Stimulated activated naive B cell treated with anti-CD40 and anti-IgM and Interleukin-4, amounts not matched to agents 10 μg/mL and 1 μg/mL and 100 μg/mL, for 72 hours (primary cell): ENCODE data around the gene MAD2L1.
"Not testable (repeated sequence)": the region's sequence is repeated elsewhere in the genome, so short reads cannot be mapped to it uniquely, and the experiment has no call there.

Experiments used
- ATAC-seq, 2 donors: fragments of 150-1000 bp; cut with Tn5 transposase; replicated peaks; 2 replicates each; pipeline ENCODE4 v1.10.0; 2021; ENCODE audit warnings: moderate library complexity in 1 of 2
- DNase-seq: peaks from one replicate; pipeline ENCODE4 v3.0.0; 2021
- H3K27ac Mint-ChIP-seq: one replicate; pipeline ENCODE4 v1.8.0; 2022; ENCODE audit warnings: mild to moderate bottlenecking, mixed read lengths
- H3K27me3 Mint-ChIP-seq, 2 donors: one replicate each; pipeline ENCODE4 v1.8.0; 2022; ENCODE audit warnings: mixed read lengths in 2 of 2
- H3K36me3 Mint-ChIP-seq, 2 donors: one replicate each; pipeline ENCODE4 v1.8.0; 2022; ENCODE audit warnings: mixed read lengths in 2 of 2, mild to moderate bottlenecking in 1 of 2
- H3K4me1 Mint-ChIP-seq, 2 donors: one replicate each; pipeline ENCODE4 v1.8.0; 2022; ENCODE audit warnings: mixed read lengths in 2 of 2, mild to moderate bottlenecking in 1 of 2
- H3K4me3 Mint-ChIP-seq, 2 donors: one replicate each; pipeline ENCODE4 v1.8.0; 2022; ENCODE audit warnings: mild to moderate bottlenecking in 2 of 2, mixed read lengths in 2 of 2, moderate library complexity in 1 of 2
- H3K9me3 Mint-ChIP-seq, 2 donors: one replicate each; pipeline ENCODE4 v1.8.0; 2022; ENCODE audit warnings: mixed read lengths in 2 of 2, mild to moderate bottlenecking in 1 of 2

MAD2L1 gene

GRCh38 chr4:120078216-120078615, 11.6 kb upstream of the MAD2L1 start:
- Mint-ChIP-seq H3K4me3 (no peak overlapping the region), H3K27me3 (no peaks in the 10 kb centered on the region), H3K9me3 (no peaks in the 10 kb centered on the region), H3K36me3 (no peaks in the 10 kb centered on the region), H3K27ac (no peak overlapping the region), H3K4me1 (no peaks in the 10 kb centered on the region)
- ATAC-seq: no peak
- no peak for DNase-seq

- no peak overlapping the region for H3K4me3 Mint-ChIP-seq
- no peaks in the 10 kb centered on the region for H3K9me3 Mint-ChIP-seq
- no peak for DNase-seq
- no peaks in the 10 kb centered on the region for H3K36me3 Mint-ChIP-seq
- no peak overlapping the region for H3K27ac Mint-ChIP-seq
- H3K27me3 Mint-ChIP-seq: no peaks in the 10 kb centered on the region
- no peak for ATAC-seq
- H3K4me1 Mint-ChIP-seq: peaks cover 12 to 28% of the 10 kb centered on the region in 2 donors
Observed at GRCh38 chr4:120071192-120071795, 4.6 kb upstream of the MAD2L1 start.

- no peaks in the 10 kb centered on the region for H3K36me3 Mint-ChIP-seq
- H3K4me3 Mint-ChIP-seq: no peak overlapping the region
- no peaks in the 10 kb centered on the region for H3K9me3 Mint-ChIP-seq
- DNase-seq (no peak), ATAC-seq (no peak)
- H3K4me1 Mint-ChIP-seq: peaks cover 12 to 29% of the 10 kb centered on the region in 2 donors
- no peaks in the 10 kb centered on the region for H3K27me3 Mint-ChIP-seq
- H3K27ac Mint-ChIP-seq: no peak overlapping the region
Observed at GRCh38 chr4:120070196-120070595, 3.5 kb upstream of the MAD2L1 start.

GRCh38 chr4:120065974-120066516, 603 bp downstream of the MAD2L1 start:
- no peak for ATAC-seq
- Mint-ChIP-seq H3K9me3 (no peaks in the 10 kb centered on the region), H3K4me1 (peaks cover 14 to 29% of the 10 kb centered on the region in 2 donors), H3K27ac (peak overlapping the region; percentile 98), H3K36me3 (peaks cover 2 to 15% of the 10 kb centered on the region in 2 donors), H3K4me3 (peak overlapping the region; percentile 97 to 98), H3K27me3 (no peaks in the 10 kb centered on the region)
- no peak for DNase-seq

GRCh38 chr4:120064887-120065286, 1.8 kb downstream of the MAD2L1 start:
- Mint-ChIP-seq H3K27ac (no peak overlapping the region), H3K9me3 (no peaks in the 10 kb centered on the region), H3K4me3 (no peak overlapping the region), H3K36me3 (peaks cover 2 to 15% of the 10 kb centered on the region in 2 donors), H3K27me3 (no peaks in the 10 kb centered on the region), H3K4me1 (peaks cover 14 to 29% of the 10 kb centered on the region in 2 donors)
- ATAC-seq (no peak), DNase-seq (no peak)

GRCh38 chr4:120063711-120064110, 2.9 kb downstream of the MAD2L1 start:
- not testable (repeated sequence) for H3K9me3 Mint-ChIP-seq, ATAC-seq, DNase-seq, H3K27me3 Mint-ChIP-seq, H3K4me3 Mint-ChIP-seq, H3K27ac Mint-ChIP-seq
- H3K4me1 Mint-ChIP-seq: peaks cover 12 to 19% of the 10 kb centered on the region in 2 donors
- peaks cover 2 to 17% of the 10 kb centered on the region in 2 donors for H3K36me3 Mint-ChIP-seq

GRCh38 chr4:120062663-120063195, 3.9 kb downstream of the MAD2L1 start:
- no peaks in the 10 kb centered on the region for H3K27me3 Mint-ChIP-seq
- H3K36me3 Mint-ChIP-seq: peaks cover 2 to 17% of the 10 kb centered on the region in 2 donors
- peaks cover 7 to 10% of the 10 kb centered on the region in 2 donors for H3K4me1 Mint-ChIP-seq
- DNase-seq (no peak), ATAC-seq (no peak)
- H3K9me3 Mint-ChIP-seq: no peaks in the 10 kb centered on the region
- H3K4me3 Mint-ChIP-seq: no peak overlapping the region
- no peak overlapping the region for H3K27ac Mint-ChIP-seq

- peaks cover 0 to 3% of the 10 kb centered on the region in 2 donors for H3K4me1 Mint-ChIP-seq
- H3K9me3 Mint-ChIP-seq: no peaks in the 10 kb centered on the region
- ATAC-seq (no peak), DNase-seq (no peak)
- no peak overlapping the region for H3K4me3 Mint-ChIP-seq
- no peaks in the 10 kb centered on the region for H3K27me3 Mint-ChIP-seq
- peaks cover 4 to 17% of the 10 kb centered on the region in 2 donors for H3K36me3 Mint-ChIP-seq
- H3K27ac Mint-ChIP-seq: no peak overlapping the region
Observed at GRCh38 chr4:120059036-120059435, 7.6 kb downstream of the MAD2L1 start.

- peaks cover 4 to 7% of the 10 kb centered on the region in 2 donors for H3K36me3 Mint-ChIP-seq
- H3K27ac Mint-ChIP-seq: no peak overlapping the region
- H3K27me3 Mint-ChIP-seq: no peaks in the 10 kb centered on the region
- H3K4me1 Mint-ChIP-seq: peaks cover 0 to 2% of the 10 kb centered on the region in 2 donors
- no peaks in the 10 kb centered on the region for H3K9me3 Mint-ChIP-seq
- H3K4me3 Mint-ChIP-seq: no peak overlapping the region
- DNase-seq (no peak), ATAC-seq (no peak)
Observed at GRCh38 chr4:120057416-120057815, 9.2 kb downstream of the MAD2L1 start.

GRCh38 chr4:120056246-120056645, 10.4 kb downstream of the MAD2L1 start:
- ATAC-seq: no peak
- peaks cover 2% of the 10 kb centered on the region in 2 donors for H3K36me3 Mint-ChIP-seq
- no peaks in the 10 kb centered on the region for H3K9me3 Mint-ChIP-seq
- H3K27me3 Mint-ChIP-seq: no peaks in the 10 kb centered on the region
- H3K4me1 Mint-ChIP-seq: peaks cover 0 to 2% of the 10 kb centered on the region in 2 donors
- H3K4me3 Mint-ChIP-seq: no peak overlapping the region
- no peak overlapping the region for H3K27ac Mint-ChIP-seq
- DNase-seq: no peak

GRCh38 chr4:120055795-120056194, 10.9 kb downstream of the MAD2L1 start:
- ATAC-seq: no peak
- DNase-seq: no peak
- Mint-ChIP-seq H3K36me3 (peaks cover 2% of the 10 kb centered on the region in 2 donors), H3K4me1 (peaks cover 0 to 2% of the 10 kb centered on the region in 2 donors), H3K27ac (no peak overlapping the region), H3K4me3 (no peak overlapping the region), H3K9me3 (no peaks in the 10 kb centered on the region), H3K27me3 (no peaks in the 10 kb centered on the region)

- no peak for ATAC-seq
- no peak overlapping the region for H3K27ac Mint-ChIP-seq
- H3K36me3 Mint-ChIP-seq: peaks cover 2% of the 10 kb centered on the region in 2 donors
- DNase-seq: no peak
- no peak overlapping the region for H3K4me3 Mint-ChIP-seq
- H3K9me3 Mint-ChIP-seq: no peaks in the 10 kb centered on the region
- H3K4me1 Mint-ChIP-seq: peaks cover 0 to 2% of the 10 kb centered on the region in 2 donors
- no peaks in the 10 kb centered on the region for H3K27me3 Mint-ChIP-seq
Observed at GRCh38 chr4:120055162-120055561, 11.5 kb downstream of the MAD2L1 start.

- no peaks in the 10 kb centered on the region for H3K27me3 Mint-ChIP-seq
- peak; percentile 36 to 41 for ATAC-seq
- H3K4me1 Mint-ChIP-seq: peaks cover 4 to 5% of the 10 kb centered on the region in 2 donors
- H3K9me3 Mint-ChIP-seq: no peaks in the 10 kb centered on the region
- peaks cover 2 to 3% of the 10 kb centered on the region in 2 donors for H3K36me3 Mint-ChIP-seq
- H3K27ac Mint-ChIP-seq: no peak overlapping the region
- no peak overlapping the region for H3K4me3 Mint-ChIP-seq
- no peak for DNase-seq
Observed at GRCh38 chr4:120053911-120054310, 12.7 kb downstream of the MAD2L1 start.

GRCh38 chr4:120052856-120053255, 13.8 kb downstream of the MAD2L1 start:
- H3K4me3 Mint-ChIP-seq: no peak overlapping the region
- DNase-seq: no peak
- no peak overlapping the region for H3K27ac Mint-ChIP-seq

GRCh38 chr4:120051253-120051652, 15.4 kb downstream of the MAD2L1 start:
- ATAC-seq (no peak), DNase-seq (no peak)
- H3K9me3 Mint-ChIP-seq: no peaks in the 10 kb centered on the region
- H3K27ac Mint-ChIP-seq: no peak overlapping the region
- H3K36me3 Mint-ChIP-seq: peaks cover 2 to 3% of the 10 kb centered on the region in 2 donors
- no peak overlapping the region for H3K4me3 Mint-ChIP-seq
- H3K27me3 Mint-ChIP-seq: no peaks in the 10 kb centered on the region
- peaks cover 2 to 5% of the 10 kb centered on the region in 2 donors for H3K4me1 Mint-ChIP-seq

More at GRCh38 chr4:120052856-120053255, 13.8 kb downstream of the MAD2L1 start:
- Mint-ChIP-seq H3K27me3 (no peaks in the 10 kb centered on the region), H3K4me1 (peaks cover 4 to 5% of the 10 kb centered on the region in 2 donors), H3K9me3 (no peaks in the 10 kb centered on the region), H3K36me3 (peaks cover 2 to 3% of the 10 kb centered on the region in 2 donors)
- no peak for ATAC-seq
